ENCODE measurements around the gene RALGAPB. TPM values are rescaled to one million over a fixed set of nuclear protein-coding genes. Genes with fewer than 3 reads are reported as not detected.

RALGAPB gene
- total and polyA plus RNA-seq, 2 of the 13 experiments (the other 11 are each of a cell fraction or from before 2014, with no cell fraction given) = 17.6 to 30.6 TPM

DNA sequence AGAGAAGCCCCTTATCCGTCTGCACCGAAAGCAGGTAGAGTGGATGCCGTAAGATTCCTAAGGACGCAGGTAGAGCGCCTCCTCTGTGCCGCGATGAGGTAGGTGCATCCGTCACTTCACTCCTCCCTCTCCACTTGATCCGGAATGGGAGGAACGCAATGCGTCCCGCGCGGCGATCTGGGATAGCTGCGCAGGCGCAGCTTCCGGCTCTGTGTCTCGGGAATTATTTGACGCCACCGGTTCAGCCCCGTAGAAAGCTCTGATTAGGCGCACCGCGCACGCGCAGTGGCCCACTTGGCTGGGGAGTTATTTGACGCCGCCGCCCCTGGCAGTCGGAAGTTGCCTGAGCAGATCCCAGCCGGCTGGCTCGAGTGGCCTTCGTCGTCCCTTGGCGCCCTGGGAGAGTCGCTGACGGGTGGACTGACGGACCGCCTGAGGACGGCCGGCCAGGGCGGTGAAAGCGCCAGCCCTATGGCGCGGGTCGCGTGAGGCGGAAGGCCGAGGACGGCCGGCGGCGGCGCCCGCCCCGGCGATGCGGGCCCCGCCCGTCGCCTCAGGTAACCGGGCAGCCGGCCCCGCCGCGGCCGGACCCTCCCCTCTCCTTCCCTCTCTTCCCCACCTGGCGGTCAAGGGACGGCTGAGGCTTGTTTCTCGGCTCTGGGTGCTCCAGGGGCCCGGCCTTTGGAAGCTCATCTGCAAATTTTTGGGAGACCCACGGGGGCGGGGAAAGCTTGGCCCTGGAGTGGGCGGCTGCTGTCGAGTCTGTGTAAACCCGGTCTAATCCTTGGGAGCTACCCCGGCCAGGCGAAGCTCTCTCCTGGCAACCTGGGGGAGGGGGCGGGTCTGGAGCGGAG is at the start of gene RALGAPB (continued):
- TF ChIP-seq ONECUT2 (CRISPR knock-in tag; IDR thresholded peaks at IDR 0.05) (peak; percentile 33; the same call in 1 of the 2 replicates), ZNF460 (CRISPR knock-in tag; IDR thresholded peaks at IDR 0.05; ENCODE audit: borderline replicate concordance) (no peak), AGO2 (optimal IDR thresholded peaks at IDR 0.05; ENCODE audit: low read depth, low read length) (peak; percentile 72), TBX2 (CRISPR knock-in tag; IDR thresholded peaks at IDR 0.05; ENCODE audit: borderline replicate concordance) (peak; percentile 91), CBX2 (IDR thresholded peaks at IDR 0.05; ENCODE audit: low read depth, low read length) (no peak), CBX2 (CRISPR knock-in tag; IDR thresholded peaks at IDR 0.05; ENCODE audit: low read depth) (no peak), KDM4B (CRISPR knock-in tag; IDR thresholded peaks at IDR 0.05) (peak; percentile 87; the same call in 1 of the 2 replicates), DR1 (CRISPR knock-in tag; IDR thresholded peaks at IDR 0.05) (peak; percentile 89; the same call in 1 of the 2 replicates), HOXD1 (CRISPR knock-in tag; IDR thresholded peaks at IDR 0.05) (peak; percentile 92), FOXO1 (CRISPR knock-in tag; IDR thresholded peaks at IDR 0.05) (peak; percentile 84), ZNF879 (CRISPR knock-in tag; IDR thresholded peaks at IDR 0.05) (no peak), KDM2A (CRISPR knock-in tag; IDR thresholded peaks at IDR 0.05; ENCODE audit: borderline replicate concordance, low read depth) (peak; percentile 95), ZIK1 (CRISPR knock-in tag; IDR thresholded peaks at IDR 0.05; ENCODE audit: borderline replicate concordance, low read depth) (no peak), SAP130 (CRISPR knock-in tag; IDR thresholded peaks at IDR 0.05; ENCODE audit: low read depth) (peak; percentile 96), MIER2 (CRISPR knock-in tag; IDR thresholded peaks at IDR 0.05) (no peak), BORCS8-MEF2B (CRISPR knock-in tag; IDR thresholded peaks at IDR 0.05) (peak; percentile 43; the same call in 1 of the 2 replicates)
- TF ChIP-seq, protein P1, sequence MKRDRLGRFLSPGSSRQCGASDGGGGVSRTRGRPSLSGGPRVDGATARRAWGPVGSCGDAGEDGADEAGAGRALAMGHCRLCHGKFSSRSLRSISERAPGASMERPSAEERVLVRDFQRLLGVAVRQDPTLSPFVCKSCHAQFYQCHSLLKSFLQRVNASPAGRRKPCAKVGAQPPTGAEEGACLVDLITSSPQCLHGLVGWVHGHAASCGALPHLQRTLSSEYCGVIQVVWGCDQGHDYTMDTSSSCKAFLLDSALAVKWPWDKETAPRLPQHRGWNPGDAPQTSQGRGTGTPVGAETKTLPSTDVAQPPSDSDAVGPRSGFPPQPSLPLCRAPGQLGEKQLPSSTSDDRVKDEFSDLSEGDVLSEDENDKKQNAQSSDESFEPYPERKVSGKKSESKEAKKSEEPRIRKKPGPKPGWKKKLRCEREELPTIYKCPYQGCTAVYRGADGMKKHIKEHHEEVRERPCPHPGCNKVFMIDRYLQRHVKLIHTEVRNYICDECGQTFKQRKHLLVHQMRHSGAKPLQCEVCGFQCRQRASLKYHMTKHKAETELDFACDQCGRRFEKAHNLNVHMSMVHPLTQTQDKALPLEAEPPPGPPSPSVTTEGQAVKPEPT (CRISPR knock-in tag; IDR thresholded peaks at IDR 0.05; ENCODE audit: low read depth) = peak; percentile 81; the same call in 1 of the 2 replicates
- TF ChIP-seq, protein P2, sequence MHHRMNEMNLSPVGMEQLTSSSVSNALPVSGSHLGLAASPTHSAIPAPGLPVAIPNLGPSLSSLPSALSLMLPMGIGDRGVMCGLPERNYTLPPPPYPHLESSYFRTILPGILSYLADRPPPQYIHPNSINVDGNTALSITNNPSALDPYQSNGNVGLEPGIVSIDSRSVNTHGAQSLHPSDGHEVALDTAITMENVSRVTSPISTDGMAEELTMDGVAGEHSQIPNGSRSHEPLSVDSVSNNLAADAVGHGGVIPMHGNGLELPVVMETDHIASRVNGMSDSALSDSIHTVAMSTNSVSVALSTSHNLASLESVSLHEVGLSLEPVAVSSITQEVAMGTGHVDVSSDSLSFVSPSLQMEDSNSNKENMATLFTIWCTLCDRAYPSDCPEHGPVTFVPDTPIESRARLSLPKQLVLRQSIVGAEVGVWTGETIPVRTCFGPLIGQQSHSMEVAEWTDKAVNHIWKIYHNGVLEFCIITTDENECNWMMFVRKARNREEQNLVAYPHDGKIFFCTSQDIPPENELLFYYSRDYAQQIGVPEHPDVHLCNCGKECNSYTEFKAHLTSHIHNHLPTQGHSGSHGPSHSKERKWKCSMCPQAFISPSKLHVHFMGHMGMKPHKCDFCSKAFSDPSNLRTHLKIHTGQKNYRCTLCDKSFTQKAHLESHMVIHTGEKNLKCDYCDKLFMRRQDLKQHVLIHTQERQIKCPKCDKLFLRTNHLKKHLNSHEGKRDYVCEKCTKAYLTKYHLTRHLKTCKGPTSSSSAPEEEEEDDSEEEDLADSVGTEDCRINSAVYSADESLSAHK (CRISPR knock-in tag; IDR thresholded peaks at IDR 0.05; ENCODE audit: borderline replicate concordance) = no peak
- TF ChIP-seq, protein P3, sequence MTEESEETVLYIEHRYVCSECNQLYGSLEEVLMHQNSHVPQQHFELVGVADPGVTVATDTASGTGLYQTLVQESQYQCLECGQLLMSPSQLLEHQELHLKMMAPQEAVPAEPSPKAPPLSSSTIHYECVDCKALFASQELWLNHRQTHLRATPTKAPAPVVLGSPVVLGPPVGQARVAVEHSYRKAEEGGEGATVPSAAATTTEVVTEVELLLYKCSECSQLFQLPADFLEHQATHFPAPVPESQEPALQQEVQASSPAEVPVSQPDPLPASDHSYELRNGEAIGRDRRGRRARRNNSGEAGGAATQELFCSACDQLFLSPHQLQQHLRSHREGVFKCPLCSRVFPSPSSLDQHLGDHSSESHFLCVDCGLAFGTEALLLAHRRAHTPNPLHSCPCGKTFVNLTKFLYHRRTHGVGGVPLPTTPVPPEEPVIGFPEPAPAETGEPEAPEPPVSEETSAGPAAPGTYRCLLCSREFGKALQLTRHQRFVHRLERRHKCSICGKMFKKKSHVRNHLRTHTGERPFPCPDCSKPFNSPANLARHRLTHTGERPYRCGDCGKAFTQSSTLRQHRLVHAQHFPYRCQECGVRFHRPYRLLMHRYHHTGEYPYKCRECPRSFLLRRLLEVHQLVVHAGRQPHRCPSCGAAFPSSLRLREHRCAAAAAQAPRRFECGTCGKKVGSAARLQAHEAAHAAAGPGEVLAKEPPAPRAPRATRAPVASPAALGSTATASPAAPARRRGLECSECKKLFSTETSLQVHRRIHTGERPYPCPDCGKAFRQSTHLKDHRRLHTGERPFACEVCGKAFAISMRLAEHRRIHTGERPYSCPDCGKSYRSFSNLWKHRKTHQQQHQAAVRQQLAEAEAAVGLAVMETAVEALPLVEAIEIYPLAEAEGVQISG (CRISPR knock-in tag; IDR thresholded peaks at IDR 0.05) = peak; percentile 99
- TF ChIP-seq, protein P4, sequence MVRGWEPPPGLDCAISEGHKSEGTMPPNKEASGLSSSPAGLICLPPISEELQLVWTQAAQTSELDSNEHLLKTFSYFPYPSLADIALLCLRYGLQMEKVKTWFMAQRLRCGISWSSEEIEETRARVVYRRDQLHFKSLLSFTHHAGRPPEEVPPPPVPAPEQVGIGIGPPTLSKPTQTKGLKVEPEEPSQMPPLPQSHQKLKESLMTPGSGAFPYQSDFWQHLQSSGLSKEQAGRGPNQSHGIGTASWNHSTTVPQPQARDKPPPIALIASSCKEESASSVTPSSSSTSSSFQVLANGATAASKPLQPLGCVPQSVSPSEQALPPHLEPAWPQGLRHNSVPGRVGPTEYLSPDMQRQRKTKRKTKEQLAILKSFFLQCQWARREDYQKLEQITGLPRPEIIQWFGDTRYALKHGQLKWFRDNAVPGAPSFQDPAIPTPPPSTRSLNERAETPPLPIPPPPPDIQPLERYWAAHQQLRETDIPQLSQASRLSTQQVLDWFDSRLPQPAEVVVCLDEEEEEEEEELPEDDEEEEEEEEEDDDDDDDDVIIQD (CRISPR knock-in tag; IDR thresholded peaks at IDR 0.05; ENCODE audit: low read depth) = peak; percentile 65
- TF ChIP-seq, protein P5, sequence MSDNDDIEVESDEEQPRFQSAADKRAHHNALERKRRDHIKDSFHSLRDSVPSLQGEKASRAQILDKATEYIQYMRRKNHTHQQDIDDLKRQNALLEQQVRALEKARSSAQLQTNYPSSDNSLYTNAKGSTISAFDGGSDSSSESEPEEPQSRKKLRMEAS (IDR thresholded peaks at IDR 0.05) = peak; percentile 75
